ENCODE results near the gene PTPRM.

- TF ChIP-seq PATZ1 (CRISPR knock-in tag; IDR thresholded peaks at IDR 0.05; ENCODE audit: borderline replicate concordance) (no peak), ZNF565 (CRISPR knock-in tag; conservative IDR thresholded peaks at IDR 0.05; ENCODE audit: low read depth) (no peak), POU6F1 (CRISPR knock-in tag; IDR thresholded peaks at IDR 0.05; ENCODE audit: borderline replicate concordance, low read depth) (no peak), TCF4 (CRISPR knock-in tag; IDR thresholded peaks at IDR 0.05; ENCODE audit: borderline replicate concordance) (no peak), ARNTL (CRISPR knock-in tag; IDR thresholded peaks at IDR 0.05; ENCODE audit: borderline replicate concordance, low read depth) (no peak), CSRNP3 (CRISPR knock-in tag; IDR thresholded peaks at IDR 0.05) (no peak), ZNF70 (CRISPR knock-in tag; IDR thresholded peaks at IDR 0.05) (no peak), RARB (CRISPR knock-in tag; IDR thresholded peaks at IDR 0.05) (no peak), GLIS3 (CRISPR knock-in tag; IDR thresholded peaks at IDR 0.05) (no peak), CSDC2 (CRISPR knock-in tag; IDR thresholded peaks at IDR 0.05) (no peak)
Observed at GRCh38 chr18:7537145-7537544, 30.0 kb upstream of the PTPRM start.

Measured in SK-N-SH treated with all-trans-retinoic acid at 6 μM for 48 hours (cell line).